ENCODE data around the gene ACP3. TPM values are rescaled to one million over a fixed set of nuclear protein-coding genes. Genes with fewer than 3 reads are reported as not detected.

ACP3 gene
- total RNA-seq, 1 donor from 2014 or later = not detected

DNA sequence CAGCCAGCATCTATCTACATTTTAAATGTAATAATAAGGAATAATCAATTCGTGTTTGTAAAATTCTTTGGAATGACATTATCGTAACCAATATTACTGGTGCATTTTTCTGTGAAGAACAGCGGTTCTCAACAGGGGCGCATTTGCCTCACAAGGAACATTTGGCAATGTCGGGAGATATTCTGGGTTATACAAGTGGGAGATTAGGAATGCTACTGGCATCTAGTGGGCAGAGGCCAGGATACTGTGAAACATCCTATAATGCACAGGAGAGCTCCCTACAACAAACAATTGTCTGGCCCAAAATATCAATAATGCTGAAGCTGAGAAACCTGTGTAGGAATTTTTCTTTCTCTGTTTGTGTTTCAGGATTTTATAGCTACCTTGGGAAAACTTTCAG lies 25.0 kb downstream of the ACP3 start:
- Mint-ChIP-seq H3K9me3 (ENCODE audit: unreplicated experiment) (no peaks in the 10 kb centered on the region), H3K4me1 (ENCODE audit: low read depth, unreplicated experiment) (no peaks in the 10 kb centered on the region), H3K4me3 (ENCODE audit: unreplicated experiment) (no peak overlapping the region), H3K27ac (ENCODE audit: unreplicated experiment) (no peak overlapping the region), H3K27me3 (ENCODE audit: unreplicated experiment) (no peaks in the 10 kb centered on the region), H3K36me3 (ENCODE audit: unreplicated experiment) (no peaks in the 10 kb centered on the region)
- TF ChIP-seq, protein P1, sequence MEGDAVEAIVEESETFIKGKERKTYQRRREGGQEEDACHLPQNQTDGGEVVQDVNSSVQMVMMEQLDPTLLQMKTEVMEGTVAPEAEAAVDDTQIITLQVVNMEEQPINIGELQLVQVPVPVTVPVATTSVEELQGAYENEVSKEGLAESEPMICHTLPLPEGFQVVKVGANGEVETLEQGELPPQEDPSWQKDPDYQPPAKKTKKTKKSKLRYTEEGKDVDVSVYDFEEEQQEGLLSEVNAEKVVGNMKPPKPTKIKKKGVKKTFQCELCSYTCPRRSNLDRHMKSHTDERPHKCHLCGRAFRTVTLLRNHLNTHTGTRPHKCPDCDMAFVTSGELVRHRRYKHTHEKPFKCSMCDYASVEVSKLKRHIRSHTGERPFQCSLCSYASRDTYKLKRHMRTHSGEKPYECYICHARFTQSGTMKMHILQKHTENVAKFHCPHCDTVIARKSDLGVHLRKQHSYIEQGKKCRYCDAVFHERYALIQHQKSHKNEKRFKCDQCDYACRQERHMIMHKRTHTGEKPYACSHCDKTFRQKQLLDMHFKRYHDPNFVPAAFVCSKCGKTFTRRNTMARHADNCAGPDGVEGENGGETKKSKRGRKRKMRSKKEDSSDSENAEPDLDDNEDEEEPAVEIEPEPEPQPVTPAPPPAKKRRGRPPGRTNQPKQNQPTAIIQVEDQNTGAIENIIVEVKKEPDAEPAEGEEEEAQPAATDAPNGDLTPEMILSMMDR (IDR thresholded peaks at IDR 0.05; ENCODE audit: partially characterized antibody, unreplicated experiment) = no peak
- no peak for DNase-seq

DNA sequence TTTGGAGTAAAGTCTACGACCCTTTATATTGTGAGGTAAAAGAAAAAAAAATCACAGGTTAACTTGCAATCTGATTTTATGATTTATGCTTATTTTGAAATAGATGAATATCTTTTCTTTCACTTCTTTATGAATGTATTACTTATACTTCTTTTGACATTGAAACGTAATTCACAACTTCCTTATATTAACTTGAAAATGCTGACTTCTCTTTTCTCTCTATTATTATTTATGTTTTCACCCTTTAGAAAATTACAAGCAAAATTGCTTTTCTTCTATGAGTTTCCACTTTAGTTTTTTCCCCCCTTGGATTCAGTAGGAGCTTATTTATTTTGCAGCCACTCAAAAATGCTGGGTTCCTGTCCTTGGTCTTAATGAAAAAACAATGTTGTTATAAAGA lies 25.4 kb downstream of the ACP3 start:
- H3K4me1 Mint-ChIP-seq (ENCODE audit: low read depth, unreplicated experiment) = no peaks in the 10 kb centered on the region
- DNase-seq = no peak
- no peaks in the 10 kb centered on the region for H3K9me3 Mint-ChIP-seq (ENCODE audit: unreplicated experiment)
- H3K27me3 Mint-ChIP-seq (ENCODE audit: unreplicated experiment) = no peaks in the 10 kb centered on the region
- TF ChIP-seq, protein P1 (IDR thresholded peaks at IDR 0.05; ENCODE audit: partially characterized antibody, unreplicated experiment) = no peak
- no peak overlapping the region for H3K4me3 Mint-ChIP-seq (ENCODE audit: unreplicated experiment)
- H3K36me3 Mint-ChIP-seq (ENCODE audit: unreplicated experiment) = no peaks in the 10 kb centered on the region
- H3K27ac Mint-ChIP-seq (ENCODE audit: unreplicated experiment) = no peak overlapping the region

DNA sequence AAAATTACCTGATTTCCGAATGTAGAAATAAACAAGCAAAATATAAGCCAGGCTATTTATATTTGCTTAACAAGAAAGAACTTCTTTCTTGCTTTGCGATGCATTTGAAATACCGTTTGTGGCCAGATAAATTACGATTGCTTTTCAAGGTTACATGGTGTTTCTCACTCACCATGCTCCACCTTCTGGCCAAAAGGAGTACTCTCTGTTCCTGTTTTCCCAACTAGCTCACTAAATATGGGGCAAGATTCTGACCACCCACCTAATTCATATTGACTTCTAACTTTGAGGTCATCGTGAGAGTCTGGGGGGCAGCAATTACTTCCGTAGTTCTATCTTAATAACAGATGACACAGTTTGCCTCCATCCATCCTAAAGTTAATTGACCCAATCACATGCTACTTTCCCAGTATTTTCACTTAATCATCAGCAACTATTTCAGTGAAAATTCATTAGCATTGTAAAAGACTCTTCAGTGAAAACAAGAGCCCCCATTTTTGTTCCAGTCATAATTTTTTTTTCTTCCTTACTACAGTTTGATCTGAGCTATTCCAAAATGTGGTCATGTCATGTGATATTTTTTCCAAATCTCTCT lies 25.9 kb downstream of the ACP3 start:
- Mint-ChIP-seq H3K36me3 (ENCODE audit: unreplicated experiment) (no peaks in the 10 kb centered on the region), H3K4me1 (ENCODE audit: low read depth, unreplicated experiment) (no peaks in the 10 kb centered on the region), H3K27ac (ENCODE audit: unreplicated experiment) (no peak overlapping the region), H3K4me3 (ENCODE audit: unreplicated experiment) (no peak overlapping the region), H3K27me3 (ENCODE audit: unreplicated experiment) (no peaks in the 10 kb centered on the region), H3K9me3 (ENCODE audit: unreplicated experiment) (no peaks in the 10 kb centered on the region)
- no peak for DNase-seq
- TF ChIP-seq, protein P1 (IDR thresholded peaks at IDR 0.05; ENCODE audit: partially characterized antibody, unreplicated experiment) = peak; percentile 74

DNA sequence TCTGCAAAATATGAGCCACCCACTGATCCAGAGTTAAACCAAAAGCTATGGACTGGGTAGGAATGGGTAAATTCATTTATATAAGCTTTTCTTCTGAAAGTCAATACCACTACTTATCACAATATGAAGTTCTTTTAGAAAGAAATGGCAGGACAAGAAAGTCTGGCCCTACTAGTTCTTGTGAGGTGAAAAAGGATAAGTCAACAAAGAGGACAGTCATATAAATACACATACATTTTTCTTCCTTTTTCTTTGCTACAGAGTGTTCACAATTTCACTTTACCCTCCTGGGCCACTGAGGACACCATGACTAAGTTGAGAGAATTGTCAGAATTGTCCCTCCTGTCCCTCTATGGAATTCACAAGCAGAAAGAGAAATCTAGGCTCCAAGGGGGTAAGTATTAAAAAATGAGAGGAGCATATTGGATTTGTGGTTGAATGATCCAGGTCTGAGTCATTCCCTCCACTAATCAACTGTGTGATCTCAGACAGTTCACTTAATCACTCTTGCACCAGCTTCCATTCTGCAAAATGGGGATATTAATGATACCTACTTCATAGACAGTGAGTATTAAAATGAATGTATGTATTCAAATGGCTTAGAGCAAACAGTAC lies 27.6 kb downstream of the ACP3 start:
- no peaks in the 10 kb centered on the region for H3K9me3 Mint-ChIP-seq (ENCODE audit: unreplicated experiment)
- no peaks in the 10 kb centered on the region for H3K27me3 Mint-ChIP-seq (ENCODE audit: unreplicated experiment)
- H3K27ac Mint-ChIP-seq (ENCODE audit: unreplicated experiment) = no peak overlapping the region
- H3K4me1 Mint-ChIP-seq (ENCODE audit: low read depth, unreplicated experiment) = no peaks in the 10 kb centered on the region
- TF ChIP-seq, protein P1 (IDR thresholded peaks at IDR 0.05; ENCODE audit: partially characterized antibody, unreplicated experiment) = no peak
- no peaks in the 10 kb centered on the region for H3K36me3 Mint-ChIP-seq (ENCODE audit: unreplicated experiment)
- H3K4me3 Mint-ChIP-seq (ENCODE audit: unreplicated experiment) = no peak overlapping the region
- DNase-seq = no peak
